ENCODE results near the gene UMODL1.

UMODL1 gene

DNA sequence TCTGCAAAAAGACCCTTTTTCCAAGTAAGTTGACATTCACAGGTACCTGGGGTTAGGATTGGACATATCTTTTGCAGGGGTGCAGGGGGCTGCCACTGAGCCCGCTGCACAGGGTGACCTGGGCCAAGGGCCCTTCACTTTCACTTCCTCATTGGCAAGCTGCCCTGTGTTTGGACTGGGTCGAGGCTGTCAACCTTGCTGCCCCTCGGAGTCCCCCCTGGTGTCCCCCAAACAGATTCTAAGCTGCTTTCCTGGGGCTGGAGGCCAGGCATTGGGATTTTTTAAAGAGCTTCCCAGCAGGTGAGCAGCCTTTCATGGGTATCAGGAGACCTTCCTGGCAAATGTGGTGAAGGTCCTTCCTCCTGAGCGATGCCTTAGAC, 7.9 kb upstream of the UMODL1 start:
- no peaks in the 10 kb centered on the region for H3K27me3 ChIP-seq (replicated peaks; ENCODE audit: insufficient read depth, low read length)
- no peaks in the 10 kb centered on the region for H3K9me2 ChIP-seq (replicated peaks; ENCODE audit: insufficient read depth, low read length)
- peak; percentile 78 for DNase-seq
- H3K4me3 ChIP-seq (ENCODE audit: low read length) = peak overlapping the region; percentile 66
- peaks cover 54% of the 10 kb centered on the region for H3K4me1 ChIP-seq (ENCODE audit: low read length)
- H3K36me3 ChIP-seq (replicated peaks; ENCODE audit: insufficient read depth, low read length) = no peaks in the 10 kb centered on the region
- TF ChIP-seq, protein P1, sequence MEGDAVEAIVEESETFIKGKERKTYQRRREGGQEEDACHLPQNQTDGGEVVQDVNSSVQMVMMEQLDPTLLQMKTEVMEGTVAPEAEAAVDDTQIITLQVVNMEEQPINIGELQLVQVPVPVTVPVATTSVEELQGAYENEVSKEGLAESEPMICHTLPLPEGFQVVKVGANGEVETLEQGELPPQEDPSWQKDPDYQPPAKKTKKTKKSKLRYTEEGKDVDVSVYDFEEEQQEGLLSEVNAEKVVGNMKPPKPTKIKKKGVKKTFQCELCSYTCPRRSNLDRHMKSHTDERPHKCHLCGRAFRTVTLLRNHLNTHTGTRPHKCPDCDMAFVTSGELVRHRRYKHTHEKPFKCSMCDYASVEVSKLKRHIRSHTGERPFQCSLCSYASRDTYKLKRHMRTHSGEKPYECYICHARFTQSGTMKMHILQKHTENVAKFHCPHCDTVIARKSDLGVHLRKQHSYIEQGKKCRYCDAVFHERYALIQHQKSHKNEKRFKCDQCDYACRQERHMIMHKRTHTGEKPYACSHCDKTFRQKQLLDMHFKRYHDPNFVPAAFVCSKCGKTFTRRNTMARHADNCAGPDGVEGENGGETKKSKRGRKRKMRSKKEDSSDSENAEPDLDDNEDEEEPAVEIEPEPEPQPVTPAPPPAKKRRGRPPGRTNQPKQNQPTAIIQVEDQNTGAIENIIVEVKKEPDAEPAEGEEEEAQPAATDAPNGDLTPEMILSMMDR (IDR thresholded peaks at IDR 0.05; ENCODE audit: low read length) = no peak
- TF ChIP-seq EZH2 (optimal IDR thresholded peaks at IDR 0.05; ENCODE audit: low read depth, low read length) = no peak
- no peaks in the 10 kb centered on the region for H3K79me2 ChIP-seq (ENCODE audit: low read length)
- H3K9me3 ChIP-seq (replicated peaks; ENCODE audit: insufficient read depth, low read length) = no peaks in the 10 kb centered on the region
- no peaks in the 10 kb centered on the region for H4K20me1 ChIP-seq (ENCODE audit: insufficient read depth, low read length)
- peaks cover 55% of the 10 kb centered on the region for H3F3A ChIP-seq (ENCODE audit: insufficient read depth, low read length)
- H3K9ac ChIP-seq (ENCODE audit: low read length) = peak overlapping the region; percentile 92
- peak overlapping the region; percentile 98 for H3K4me2 ChIP-seq (ENCODE audit: low read depth, low read length)
- peak overlapping the region; percentile 97 for H3K27ac ChIP-seq (ENCODE audit: low read length)
- H2AFZ ChIP-seq (ENCODE audit: low read length) = no peak overlapping the region

- Histone ChIP-seq H3K4me3 (ENCODE audit: low read length) (peak overlapping the region; percentile 66), H3K36me3 (replicated peaks; ENCODE audit: insufficient read depth, low read length) (no peaks in the 10 kb centered on the region), H3K4me1 (ENCODE audit: low read length) (peaks cover 54% of the 10 kb centered on the region), H3F3A (ENCODE audit: insufficient read depth, low read length) (peaks cover 55% of the 10 kb centered on the region), H3K9me2 (replicated peaks; ENCODE audit: insufficient read depth, low read length) (no peaks in the 10 kb centered on the region), H3K79me2 (ENCODE audit: low read length) (no peaks in the 10 kb centered on the region), H4K20me1 (ENCODE audit: insufficient read depth, low read length) (no peaks in the 10 kb centered on the region), H3K9ac (ENCODE audit: low read length) (peak overlapping the region; percentile 92), H2AFZ (ENCODE audit: low read length) (peak overlapping the region; percentile 9), H3K9me3 (replicated peaks; ENCODE audit: insufficient read depth, low read length) (no peaks in the 10 kb centered on the region), H3K4me2 (ENCODE audit: low read depth, low read length) (peak overlapping the region; percentile 98), H3K27me3 (replicated peaks; ENCODE audit: insufficient read depth, low read length) (no peaks in the 10 kb centered on the region), H3K27ac (ENCODE audit: low read length) (peak overlapping the region; percentile 97)
- peak; percentile 98 for DNase-seq
- TF ChIP-seq, protein P1 (IDR thresholded peaks at IDR 0.05; ENCODE audit: low read length) = peak; percentile 57
- TF ChIP-seq EZH2phosphoT487 (IDR thresholded peaks at IDR 0.05; ENCODE audit: low read length) (no peak), EZH2 (optimal IDR thresholded peaks at IDR 0.05; ENCODE audit: low read depth, low read length) (no peak)
Observed at GRCh38 chr21:42063571-42064521, 7.3 kb upstream of the UMODL1 start.

GRCh38 chr21:42066521-42066920, 4.6 kb upstream of the UMODL1 start:
- Histone ChIP-seq H3K4me2 (ENCODE audit: low read depth, low read length) (no peak overlapping the region), H3K27me3 (replicated peaks; ENCODE audit: insufficient read depth, low read length) (no peaks in the 10 kb centered on the region; the same call in 1 of the 2 replicates), H3K9me2 (replicated peaks; ENCODE audit: insufficient read depth, low read length) (no peaks in the 10 kb centered on the region), H3K9me3 (replicated peaks; ENCODE audit: insufficient read depth, low read length) (no peaks in the 10 kb centered on the region), H4K20me1 (ENCODE audit: insufficient read depth, low read length) (no peaks in the 10 kb centered on the region), H3K27ac (ENCODE audit: low read length) (no peak overlapping the region), H3F3A (ENCODE audit: insufficient read depth, low read length) (peaks cover 46% of the 10 kb centered on the region), H3K36me3 (replicated peaks; ENCODE audit: insufficient read depth, low read length) (no peaks in the 10 kb centered on the region), H3K4me3 (ENCODE audit: low read length) (no peak overlapping the region), H3K79me2 (ENCODE audit: low read length) (no peaks in the 10 kb centered on the region), H2AFZ (ENCODE audit: low read length) (no peak overlapping the region), H3K4me1 (ENCODE audit: low read length) (peaks cover 40% of the 10 kb centered on the region), H3K9ac (ENCODE audit: low read length) (no peak overlapping the region)
- no peak for DNase-seq
- TF ChIP-seq EZH2 (optimal IDR thresholded peaks at IDR 0.05; ENCODE audit: low read depth, low read length) (no peak), EZH2phosphoT487 (IDR thresholded peaks at IDR 0.05; ENCODE audit: low read length) (no peak)
- TF ChIP-seq, protein P1 (IDR thresholded peaks at IDR 0.05; ENCODE audit: low read length) = no peak

Measured in MM.1S (cell line).